Measurements from ENCODE around the gene MMD2.
"Not testable (repeated sequence)": the region's sequence is repeated elsewhere in the genome, so short reads cannot be mapped to it uniquely, and the experiment has no call there.

The MMD2 gene

DNA sequence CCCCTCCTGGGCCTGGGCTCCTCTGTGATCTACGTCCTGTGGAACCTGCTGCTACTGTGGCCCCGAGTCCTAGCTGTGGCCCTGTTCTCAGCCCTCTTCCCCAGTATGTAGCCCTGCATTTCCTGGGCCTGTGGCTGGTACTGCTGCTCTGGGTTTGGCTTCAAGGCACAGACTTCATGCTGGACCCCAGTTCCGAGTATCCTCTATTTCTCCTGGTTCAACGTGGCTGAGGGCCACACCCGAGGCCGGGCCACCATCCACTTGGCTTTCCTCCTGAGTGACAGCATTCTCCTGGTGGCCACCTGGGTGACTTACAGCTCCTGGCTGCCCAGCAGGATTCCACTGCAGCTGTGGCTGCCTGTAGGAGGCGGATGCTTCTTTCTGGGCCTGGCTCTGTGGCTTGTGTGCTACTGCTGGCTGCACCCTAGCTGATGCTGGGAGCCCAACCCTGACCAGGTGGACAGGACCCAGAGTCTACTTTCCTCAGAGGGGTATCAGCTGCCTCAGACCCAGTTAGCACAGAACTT is 37.8 kb upstream of the MMD2 start:
- H3K4me3 ChIP-seq (ENCODE audit: low read depth, low read length): no peak overlapping the region
- TF ChIP-seq, protein P1, sequence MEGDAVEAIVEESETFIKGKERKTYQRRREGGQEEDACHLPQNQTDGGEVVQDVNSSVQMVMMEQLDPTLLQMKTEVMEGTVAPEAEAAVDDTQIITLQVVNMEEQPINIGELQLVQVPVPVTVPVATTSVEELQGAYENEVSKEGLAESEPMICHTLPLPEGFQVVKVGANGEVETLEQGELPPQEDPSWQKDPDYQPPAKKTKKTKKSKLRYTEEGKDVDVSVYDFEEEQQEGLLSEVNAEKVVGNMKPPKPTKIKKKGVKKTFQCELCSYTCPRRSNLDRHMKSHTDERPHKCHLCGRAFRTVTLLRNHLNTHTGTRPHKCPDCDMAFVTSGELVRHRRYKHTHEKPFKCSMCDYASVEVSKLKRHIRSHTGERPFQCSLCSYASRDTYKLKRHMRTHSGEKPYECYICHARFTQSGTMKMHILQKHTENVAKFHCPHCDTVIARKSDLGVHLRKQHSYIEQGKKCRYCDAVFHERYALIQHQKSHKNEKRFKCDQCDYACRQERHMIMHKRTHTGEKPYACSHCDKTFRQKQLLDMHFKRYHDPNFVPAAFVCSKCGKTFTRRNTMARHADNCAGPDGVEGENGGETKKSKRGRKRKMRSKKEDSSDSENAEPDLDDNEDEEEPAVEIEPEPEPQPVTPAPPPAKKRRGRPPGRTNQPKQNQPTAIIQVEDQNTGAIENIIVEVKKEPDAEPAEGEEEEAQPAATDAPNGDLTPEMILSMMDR (IDR thresholded peaks at IDR 0.05; ENCODE audit: low read depth, low read length): no peak

DNA sequence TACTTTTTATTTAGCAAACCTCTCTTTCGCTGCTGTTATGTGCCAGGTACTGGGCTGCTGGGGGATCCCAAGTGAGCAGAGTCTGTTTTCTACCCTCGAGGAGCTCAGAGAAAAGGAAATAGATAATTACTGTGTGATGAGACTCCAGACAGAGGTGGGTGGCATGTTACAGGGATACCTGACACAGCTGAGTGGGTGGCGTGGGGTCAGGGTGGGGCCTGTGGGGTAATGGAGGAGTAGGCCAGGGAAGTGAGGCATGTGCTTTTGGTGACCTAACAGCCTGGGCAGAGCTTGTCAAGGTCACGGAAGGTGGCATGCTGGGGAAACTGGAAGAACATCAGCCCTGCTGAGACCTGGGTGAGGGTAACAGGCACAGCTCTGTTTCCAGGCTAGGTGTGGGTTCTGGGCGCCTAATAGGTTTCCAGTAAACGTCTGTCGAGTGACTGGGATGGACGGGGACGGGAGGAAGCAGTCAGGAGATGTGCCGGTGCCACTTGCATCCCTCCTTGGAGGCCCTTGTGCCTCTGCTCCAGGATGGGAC is 36.5 kb upstream of the MMD2 start:
- TF ChIP-seq, protein P1 (IDR thresholded peaks at IDR 0.05; ENCODE audit: low read depth, low read length): no peak
- H3K4me3 ChIP-seq (ENCODE audit: low read depth, low read length): no peak overlapping the region

DNA sequence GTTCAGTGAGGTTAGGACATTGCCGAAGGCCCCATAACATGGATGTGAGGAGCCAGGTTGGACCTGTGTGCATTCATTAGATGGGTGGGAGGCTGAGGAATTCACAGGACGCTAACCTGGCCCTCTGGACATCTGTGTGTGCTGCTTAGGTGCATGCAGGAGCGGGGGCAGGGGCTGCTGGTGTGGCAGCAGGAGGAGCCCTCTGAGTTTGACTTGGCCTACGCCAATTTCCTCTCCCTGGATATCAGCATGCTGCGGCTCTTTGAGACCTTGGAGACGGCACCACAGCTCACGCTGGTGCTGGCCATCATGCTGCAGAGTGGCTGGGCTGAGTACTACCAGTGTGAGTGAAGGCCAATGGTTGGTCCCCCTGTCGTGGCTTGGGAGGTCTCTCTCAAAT is 34.5 kb upstream of the MMD2 start:
- H3K4me3 ChIP-seq (ENCODE audit: low read depth, low read length): no peak overlapping the region
- TF ChIP-seq, protein P1 (IDR thresholded peaks at IDR 0.05; ENCODE audit: low read depth, low read length): no peak

DNA sequence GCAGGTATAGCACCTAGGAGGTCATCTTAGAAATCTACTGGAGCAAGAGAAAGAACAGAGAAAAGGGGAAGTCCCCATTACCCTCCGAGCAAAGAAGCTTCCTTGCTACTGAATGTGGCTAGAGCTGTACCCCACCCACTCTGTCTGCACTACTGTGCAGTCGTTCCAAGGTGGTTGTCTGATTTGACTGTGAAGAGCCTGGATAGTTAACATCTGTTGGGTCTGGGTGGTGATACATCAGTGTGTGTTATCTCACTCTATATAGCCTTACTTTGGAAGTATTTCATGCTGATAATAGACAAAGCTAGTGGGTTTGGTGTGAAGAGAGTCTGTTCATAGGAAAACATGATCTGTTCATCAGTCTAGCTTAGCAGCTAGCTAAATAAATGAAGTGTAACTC is 23.8 kb upstream of the MMD2 start:
- H3K4me3 ChIP-seq (ENCODE audit: low read depth, low read length): not testable (repeated sequence)

DNA sequence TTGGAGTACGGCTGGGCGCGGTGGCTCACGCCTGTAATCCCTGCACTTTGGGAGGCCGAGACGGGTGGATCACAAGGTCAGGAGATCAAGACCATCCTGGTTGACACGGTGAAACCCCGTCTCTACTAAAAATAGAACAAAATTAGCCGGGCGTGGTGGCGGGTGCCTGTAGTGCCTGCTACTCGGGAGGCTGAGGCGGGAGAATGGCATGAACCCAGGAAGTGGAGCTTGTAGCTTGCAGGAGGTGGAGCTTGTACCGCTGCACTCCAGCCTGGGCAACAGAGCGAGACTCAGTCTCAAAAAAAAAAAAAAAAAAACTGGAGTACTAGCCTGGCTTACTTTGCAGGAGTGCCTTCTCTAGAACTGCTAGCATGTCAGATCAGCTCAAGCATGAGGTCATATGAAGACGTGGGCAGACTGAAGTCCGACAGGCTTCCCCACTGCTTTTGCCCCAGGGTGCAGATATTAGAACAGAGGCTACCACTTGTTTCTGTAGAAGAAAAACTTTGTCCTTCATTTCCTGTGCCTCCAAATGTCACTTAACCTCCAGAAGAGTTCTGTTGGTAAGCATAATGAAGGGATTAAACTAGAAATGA is 22.4 kb upstream of the MMD2 start:
- not testable (repeated sequence) for H3K4me3 ChIP-seq (ENCODE audit: low read depth, low read length)

DNA sequence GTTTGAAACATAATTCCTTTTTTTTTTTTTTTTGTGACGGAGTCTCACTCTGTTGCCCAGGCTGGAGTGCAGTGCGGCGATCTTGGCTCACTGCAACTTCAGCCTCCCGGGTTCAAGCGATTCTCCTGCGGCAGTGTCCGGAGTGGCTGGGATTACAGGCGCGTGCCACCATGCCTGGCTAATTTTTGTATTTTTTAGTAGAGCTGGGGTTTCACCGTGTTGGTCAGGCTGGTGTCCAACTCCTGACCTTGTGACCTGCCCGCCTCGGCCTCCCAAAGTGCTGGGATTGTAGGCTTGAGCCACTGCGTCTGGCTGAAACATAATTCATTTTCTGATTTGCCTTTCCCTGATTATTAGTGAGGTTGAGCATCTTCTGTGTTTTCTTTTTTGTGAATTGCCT is 16.6 kb upstream of the MMD2 start:
- H3K4me3 ChIP-seq (ENCODE audit: low read depth, low read length): not testable (repeated sequence)

DNA sequence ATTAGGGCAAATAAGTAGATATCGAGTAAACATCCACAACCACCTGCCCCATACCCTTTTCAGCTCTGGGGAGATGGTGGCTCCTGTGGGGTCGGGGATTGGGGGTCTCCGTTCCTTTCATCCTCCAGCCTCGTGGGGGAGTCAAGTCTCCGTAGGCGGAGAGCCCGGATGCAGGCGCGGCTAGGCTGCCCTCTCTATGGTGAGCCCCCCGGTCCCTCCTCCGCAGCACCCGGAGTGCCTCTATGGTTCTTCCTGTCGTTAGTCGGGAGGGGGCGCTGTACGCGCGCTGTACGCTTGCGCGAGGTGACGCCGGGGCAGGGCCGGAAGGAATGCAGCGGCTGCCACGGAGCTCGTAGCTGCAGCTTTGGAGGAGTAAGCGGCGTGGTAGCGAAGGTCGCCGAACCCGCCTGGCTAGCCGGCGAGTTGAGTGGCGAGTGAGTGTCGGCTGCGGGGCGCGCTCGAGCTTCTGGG is 14.8 kb upstream of the MMD2 start:
- H3K4me3 ChIP-seq (ENCODE audit: low read depth, low read length): peak overlapping the region; percentile 83
- TF ChIP-seq, protein P1 (IDR thresholded peaks at IDR 0.05; ENCODE audit: low read depth, low read length): peak; percentile 83

DNA sequence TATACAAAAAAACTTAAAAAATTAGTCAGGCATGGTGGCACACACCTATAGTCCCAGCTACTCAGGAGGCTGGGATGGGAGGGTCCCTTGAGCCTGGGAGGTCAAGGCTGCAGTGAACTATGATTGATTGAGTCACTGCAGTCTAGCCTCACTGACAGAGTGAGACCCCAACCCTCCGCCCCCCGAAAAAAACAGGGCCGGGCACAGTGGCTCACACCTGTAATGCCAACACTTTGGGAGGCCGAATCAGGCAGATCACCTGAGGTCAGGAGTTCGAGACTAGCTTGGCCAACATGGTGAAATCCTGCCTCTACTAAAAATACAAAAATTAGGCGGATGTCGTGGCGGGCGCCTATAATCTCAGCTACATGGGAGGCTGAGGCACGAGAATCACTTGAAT is 13.5 kb upstream of the MMD2 start:
- not testable (repeated sequence) for H3K4me3 ChIP-seq (ENCODE audit: low read depth, low read length)

DNA sequence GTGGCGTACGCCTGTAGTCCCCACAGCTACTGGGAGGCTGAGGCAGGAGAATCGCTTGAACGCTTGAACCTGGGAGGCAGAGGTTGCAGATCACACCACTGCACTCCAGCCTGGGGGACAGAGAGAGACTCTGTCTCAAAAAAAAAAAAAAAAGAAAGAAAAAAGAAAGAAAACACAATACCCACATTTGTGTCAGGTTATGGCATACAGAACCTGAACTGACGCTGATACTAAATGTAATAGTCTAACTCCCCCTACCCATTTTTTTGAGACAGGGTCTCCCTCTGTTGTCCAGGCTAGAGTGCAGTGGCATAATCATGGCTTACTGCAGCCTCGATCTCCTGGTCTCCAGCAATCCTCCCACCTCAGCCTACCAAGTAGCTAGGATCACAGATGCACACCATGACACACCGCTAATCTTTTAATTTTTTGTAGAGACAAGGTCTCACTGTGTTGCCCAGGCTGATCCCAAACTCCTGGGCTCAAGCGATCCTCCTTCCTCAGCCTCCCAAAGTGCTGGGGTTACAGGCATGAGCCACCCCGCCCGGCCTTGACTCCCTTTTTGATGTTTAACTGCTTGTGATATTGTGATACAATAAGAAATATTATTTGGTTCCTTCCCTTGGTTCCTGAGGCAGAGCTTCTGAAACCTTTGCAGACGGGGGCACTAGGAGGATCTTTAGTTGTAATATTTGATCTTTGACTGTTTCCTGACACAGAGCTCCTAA is 6.5 kb upstream of the MMD2 start:
- H3K4me3 ChIP-seq (ENCODE audit: low read depth, low read length): no peak overlapping the region

More for the DNA sequence above, 6.5 kb upstream of the MMD2 start:
- TF ChIP-seq, protein P1 (IDR thresholded peaks at IDR 0.05; ENCODE audit: low read depth, low read length): no peak

All from WI38 (cell line).